ENCODE measurements around the gene THAP4.

Gene THAP4
- long read RNA-seq, transcript THAP4-204 (6 exons, 2,367 nt) = major isoform, 81 of 91 reads
- long read RNA-seq, partial matches to known transcripts = 4 of 91 reads
- long read RNA-seq, other reads (novel, unspliced or antisense) = 6 of 91 reads

GRCh38 chr2:241637018-241637794, at the start of gene THAP4, which contains the start of gene ATG4B:
Gene THAP4, minus strand, starts transcription at chr2:241637158. Its CDS starts 141 bp downstream, at chr2:241637017.
Gene ATG4B, plus strand, starts transcription at chr2:241637693. Its CDS starts 22 bp downstream, at chr2:241637715.
- peak; percentile 77 to 80 for DNase-seq (ENCODE audit: low read depth in 1 of 2, low spot score in 1 of 2)
- peak within 1 kb of the TSS; percentile 99 for H3K27ac ChIP-seq (replicated peaks)
- H3K27me3 ChIP-seq (ENCODE audit: insufficient read depth, poor library complexity, severe bottlenecking) = no peaks in the 10 kb centered on the region
- H3K4me3 ChIP-seq (replicated peaks; ENCODE audit: insufficient read depth, low read length) = peak within 1 kb of the TSS; percentile 83
- TF ChIP-seq POLR2AphosphoS5 (IDR thresholded peaks at IDR 0.05; ENCODE audit: low read depth) (peak; percentile 80), GABPA (IDR thresholded peaks at IDR 0.05; ENCODE audit: low read depth) (no peak), SPI1 (IDR thresholded peaks at IDR 0.05; ENCODE audit: borderline replicate concordance, low read depth) (no peak), REST (IDR thresholded peaks at IDR 0.05; ENCODE audit: insufficient replicate concordance, low read depth) (no peak), CTCF (IDR thresholded peaks at IDR 0.05; ENCODE audit: insufficient read depth, low read length) (no peak)

- TF ChIP-seq POLR2AphosphoS5 (IDR thresholded peaks at IDR 0.05; ENCODE audit: low read depth) (no peak), GABPA (IDR thresholded peaks at IDR 0.05; ENCODE audit: low read depth) (no peak), CTCF (IDR thresholded peaks at IDR 0.05; ENCODE audit: insufficient read depth, low read length) (no peak), REST (IDR thresholded peaks at IDR 0.05; ENCODE audit: insufficient replicate concordance, low read depth) (no peak), SPI1 (IDR thresholded peaks at IDR 0.05; ENCODE audit: borderline replicate concordance, low read depth) (no peak)
- no peak for DNase-seq (ENCODE audit: low read depth in 1 of 2, low spot score in 1 of 2)
- peak overlapping the region; percentile 93 for H3K27ac ChIP-seq (replicated peaks)
- H3K27me3 ChIP-seq (ENCODE audit: insufficient read depth, poor library complexity, severe bottlenecking) = no peaks in the 10 kb centered on the region
- H3K4me3 ChIP-seq (replicated peaks; ENCODE audit: insufficient read depth, low read length) = peak overlapping the region; percentile 90
Observed at GRCh38 chr2:241686324-241686649, 49.3 kb upstream of the THAP4 start.

- no peaks in the 10 kb centered on the region for H3K27me3 ChIP-seq (ENCODE audit: insufficient read depth, poor library complexity, severe bottlenecking)
- no peak overlapping the region for H3K4me3 ChIP-seq (replicated peaks; ENCODE audit: insufficient read depth, low read length)
- H3K27ac ChIP-seq (replicated peaks) = no peak overlapping the region
- TF ChIP-seq CTCF (IDR thresholded peaks at IDR 0.05; ENCODE audit: insufficient read depth, low read length) = no peak
- no peak for TF ChIP-seq SPI1 (IDR thresholded peaks at IDR 0.05; ENCODE audit: borderline replicate concordance, low read depth)
- TF ChIP-seq GABPA (IDR thresholded peaks at IDR 0.05; ENCODE audit: low read depth) = no peak
- TF ChIP-seq POLR2AphosphoS5 (IDR thresholded peaks at IDR 0.05; ENCODE audit: low read depth) = no peak
- no peak for DNase-seq (ENCODE audit: low read depth in 1 of 2, low spot score in 1 of 2)
Observed at GRCh38 chr2:241680827-241681599, 44.1 kb upstream of the THAP4 start.
